ENCODE data around the gene MPND. TPM values are rescaled to one million over a fixed set of nuclear protein-coding genes. Genes with fewer than 3 reads are reported as not detected.
A peak's percentile ranks its signal among the peaks of the same experiment; 100 is the strongest.

The MPND gene
- total and polyA plus RNA-seq, 2 of the 13 experiments (the other 11 are each of a cell fraction or from before 2014, with no cell fraction given): 10.8 to 15.8 TPM

DNA sequence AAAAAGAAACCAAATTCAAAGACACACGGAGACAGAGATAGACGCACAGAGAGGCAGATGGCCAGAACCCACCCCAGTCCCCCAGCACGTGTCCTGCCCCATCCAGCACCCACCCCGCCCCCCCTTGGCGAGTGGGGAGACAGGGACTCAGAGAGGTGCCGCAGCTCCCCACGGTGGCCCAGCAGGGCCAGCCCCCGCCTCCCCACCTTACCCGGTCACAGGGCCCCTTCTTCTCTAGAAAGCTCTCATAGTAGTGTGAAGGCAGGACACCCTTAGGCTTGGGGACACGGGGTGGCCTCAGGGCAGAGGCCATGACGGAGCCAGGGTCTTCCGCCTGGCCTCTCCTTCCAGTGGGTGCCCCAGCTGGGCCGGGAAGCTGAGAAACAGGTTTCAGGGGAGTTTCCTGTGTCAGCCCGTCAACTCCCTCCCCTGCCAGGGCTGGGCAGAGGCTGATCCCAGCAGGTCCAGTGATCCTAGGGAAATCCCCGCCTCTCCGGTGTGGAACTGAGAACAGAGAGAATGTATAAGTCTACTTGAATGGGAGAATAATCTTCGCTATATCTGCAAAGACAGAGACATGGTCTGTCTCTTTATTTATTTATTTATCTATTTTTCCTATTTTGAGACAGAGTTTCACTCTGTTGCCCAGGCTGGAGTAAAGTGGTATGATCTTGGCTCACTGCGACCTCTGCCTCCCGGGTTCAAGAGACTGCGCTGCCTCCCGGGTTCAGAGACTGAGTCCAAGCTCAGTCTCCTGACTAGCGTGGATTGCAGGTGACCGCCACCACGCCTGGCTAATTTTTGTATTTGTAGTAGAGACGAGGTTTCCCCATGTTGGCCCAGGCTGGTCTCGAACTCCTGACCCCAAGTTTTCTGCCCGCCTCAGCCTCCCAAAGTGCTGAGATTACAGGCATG, 4.7 kb upstream of the MPND start, which contains the start of gene STAP2 (continued):
- TF ChIP-seq, protein P1, sequence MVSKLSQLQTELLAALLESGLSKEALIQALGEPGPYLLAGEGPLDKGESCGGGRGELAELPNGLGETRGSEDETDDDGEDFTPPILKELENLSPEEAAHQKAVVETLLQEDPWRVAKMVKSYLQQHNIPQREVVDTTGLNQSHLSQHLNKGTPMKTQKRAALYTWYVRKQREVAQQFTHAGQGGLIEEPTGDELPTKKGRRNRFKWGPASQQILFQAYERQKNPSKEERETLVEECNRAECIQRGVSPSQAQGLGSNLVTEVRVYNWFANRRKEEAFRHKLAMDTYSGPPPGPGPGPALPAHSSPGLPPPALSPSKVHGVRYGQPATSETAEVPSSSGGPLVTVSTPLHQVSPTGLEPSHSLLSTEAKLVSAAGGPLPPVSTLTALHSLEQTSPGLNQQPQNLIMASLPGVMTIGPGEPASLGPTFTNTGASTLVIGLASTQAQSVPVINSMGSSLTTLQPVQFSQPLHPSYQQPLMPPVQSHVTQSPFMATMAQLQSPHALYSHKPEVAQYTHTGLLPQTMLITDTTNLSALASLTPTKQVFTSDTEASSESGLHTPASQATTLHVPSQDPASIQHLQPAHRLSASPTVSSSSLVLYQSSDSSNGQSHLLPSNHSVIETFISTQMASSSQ (IDR thresholded peaks at IDR 0.05; ENCODE audit: low read depth): no peak
- TF ChIP-seq, protein P1 (CRISPR knock-in tag; IDR thresholded peaks at IDR 0.05; ENCODE audit: borderline replicate concordance): peak; percentile 40; the same call in 1 of the 2 replicates
- TF ChIP-seq, protein P2, sequence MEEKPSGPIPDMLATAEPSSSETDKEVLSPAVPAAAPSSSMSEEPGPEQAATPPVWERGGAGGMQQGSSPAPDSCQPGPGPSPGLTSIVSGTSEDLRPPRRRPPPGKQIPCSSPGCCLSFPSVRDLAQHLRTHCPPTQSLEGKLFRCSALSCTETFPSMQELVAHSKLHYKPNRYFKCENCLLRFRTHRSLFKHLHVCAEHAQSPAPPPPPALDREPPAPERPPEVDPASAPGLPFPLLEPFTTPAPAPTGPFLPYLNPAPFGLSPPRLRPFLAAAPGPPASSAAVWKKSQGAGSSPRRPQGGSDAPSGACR (CRISPR knock-in tag; IDR thresholded peaks at IDR 0.05): peak; percentile 63; the same call in 1 of the 2 replicates
- TF ChIP-seq, protein P3, sequence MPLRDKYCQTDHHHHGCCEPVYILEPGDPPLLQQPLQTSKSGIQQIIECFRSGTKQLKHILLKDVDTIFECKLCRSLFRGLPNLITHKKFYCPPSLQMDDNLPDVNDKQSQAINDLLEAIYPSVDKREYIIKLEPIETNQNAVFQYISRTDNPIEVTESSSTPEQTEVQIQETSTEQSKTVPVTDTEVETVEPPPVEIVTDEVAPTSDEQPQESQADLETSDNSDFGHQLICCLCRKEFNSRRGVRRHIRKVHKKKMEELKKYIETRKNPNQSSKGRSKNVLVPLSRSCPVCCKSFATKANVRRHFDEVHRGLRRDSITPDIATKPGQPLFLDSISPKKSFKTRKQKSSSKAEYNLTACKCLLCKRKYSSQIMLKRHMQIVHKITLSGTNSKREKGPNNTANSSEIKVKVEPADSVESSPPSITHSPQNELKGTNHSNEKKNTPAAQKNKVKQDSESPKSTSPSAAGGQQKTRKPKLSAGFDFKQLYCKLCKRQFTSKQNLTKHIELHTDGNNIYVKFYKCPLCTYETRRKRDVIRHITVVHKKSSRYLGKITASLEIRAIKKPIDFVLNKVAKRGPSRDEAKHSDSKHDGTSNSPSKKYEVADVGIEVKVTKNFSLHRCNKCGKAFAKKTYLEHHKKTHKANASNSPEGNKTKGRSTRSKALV (CRISPR knock-in tag; IDR thresholded peaks at IDR 0.05): no peak
- TF ChIP-seq FIP1L1 (IDR thresholded peaks at IDR 0.05; ENCODE audit: borderline replicate concordance, insufficient read depth, low read depth, low read length) (no peak), ZMAT3 (CRISPR knock-in tag; conservative IDR thresholded peaks at IDR 0.05) (0 out of 2 replicates have a peak, but pooled peaks have one; percentile 42), NR2F1 (CRISPR knock-in tag; IDR thresholded peaks at IDR 0.05) (no peak), ZSCAN21 (CRISPR knock-in tag; IDR thresholded peaks at IDR 0.05; ENCODE audit: borderline replicate concordance) (no peak), ZFP37 (CRISPR knock-in tag; IDR thresholded peaks at IDR 0.05; ENCODE audit: borderline replicate concordance) (no peak), NCOA1 (CRISPR knock-in tag; IDR thresholded peaks at IDR 0.05) (0 out of 2 replicates have a peak, but pooled peaks have one; percentile 53), CHD4 (IDR thresholded peaks at IDR 0.05; ENCODE audit: borderline replicate concordance, low read length) (0 out of 2 replicates have a peak, but pooled peaks have one; percentile 48), SSRP1 (CRISPR knock-in tag; IDR thresholded peaks at IDR 0.05) (no peak), DMAP1 (CRISPR knock-in tag; IDR thresholded peaks at IDR 0.05) (peak; percentile 25; the same call in 1 of the 2 replicates), POLR2AphosphoS5 (IDR thresholded peaks at IDR 0.05; ENCODE audit: low read depth, low read length) (0 out of 2 replicates have a peak, but pooled peaks have one; percentile 21), XRCC5 (optimal IDR thresholded peaks at IDR 0.05; ENCODE audit: low read length) (peak; percentile 39), ZNF776 (CRISPR knock-in tag; IDR thresholded peaks at IDR 0.05) (peak; percentile 16; the same call in 1 of the 2 replicates), TOPORS (CRISPR knock-in tag; IDR thresholded peaks at IDR 0.05) (no peak), GABPA (IDR thresholded peaks at IDR 0.05; ENCODE audit: low read depth, low read length) (no peak), GABPA (CRISPR knock-in tag; IDR thresholded peaks at IDR 0.05; ENCODE audit: low read depth) (0 out of 2 replicates have a peak, but pooled peaks have one; percentile 4)
- TF ChIP-seq, protein P4, sequence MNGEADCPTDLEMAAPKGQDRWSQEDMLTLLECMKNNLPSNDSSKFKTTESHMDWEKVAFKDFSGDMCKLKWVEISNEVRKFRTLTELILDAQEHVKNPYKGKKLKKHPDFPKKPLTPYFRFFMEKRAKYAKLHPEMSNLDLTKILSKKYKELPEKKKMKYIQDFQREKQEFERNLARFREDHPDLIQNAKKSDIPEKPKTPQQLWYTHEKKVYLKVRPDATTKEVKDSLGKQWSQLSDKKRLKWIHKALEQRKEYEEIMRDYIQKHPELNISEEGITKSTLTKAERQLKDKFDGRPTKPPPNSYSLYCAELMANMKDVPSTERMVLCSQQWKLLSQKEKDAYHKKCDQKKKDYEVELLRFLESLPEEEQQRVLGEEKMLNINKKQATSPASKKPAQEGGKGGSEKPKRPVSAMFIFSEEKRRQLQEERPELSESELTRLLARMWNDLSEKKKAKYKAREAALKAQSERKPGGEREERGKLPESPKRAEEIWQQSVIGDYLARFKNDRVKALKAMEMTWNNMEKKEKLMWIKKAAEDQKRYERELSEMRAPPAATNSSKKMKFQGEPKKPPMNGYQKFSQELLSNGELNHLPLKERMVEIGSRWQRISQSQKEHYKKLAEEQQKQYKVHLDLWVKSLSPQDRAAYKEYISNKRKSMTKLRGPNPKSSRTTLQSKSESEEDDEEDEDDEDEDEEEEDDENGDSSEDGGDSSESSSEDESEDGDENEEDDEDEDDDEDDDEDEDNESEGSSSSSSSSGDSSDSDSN (CRISPR knock-in tag; IDR thresholded peaks at IDR 0.05): peak; percentile 39; the same call in 1 of the 2 replicates

Data from HepG2 (cell line).